Stimulated activated CD4-positive, alpha-beta T cell treated with anti-CD3 and anti-CD28 coated beads, Interleukin-15, amount 100 ng/mL, for 24 hours (primary cell): Measurements from ENCODE around the gene AKT3.

Source experiments
- DNase-seq: peaks from one replicate; pipeline ENCODE4 v3.0.0-alpha.2; 2020

AKT3 gene

GRCh38 chr1:243730487-243731150 is 119.4 kb downstream of the AKT3 start:
- DNase-seq = no peak

GRCh38 chr1:243729956-243730355 is 120.1 kb downstream of the AKT3 start:
- no peak for DNase-seq

- no peak for DNase-seq
Observed at GRCh38 chr1:243727503-243728203, 122.4 kb downstream of the AKT3 start.

- DNase-seq = no peak
Observed at GRCh38 chr1:243726806-243727502, 123.1 kb downstream of the AKT3 start.

- no peak for DNase-seq
Observed at GRCh38 chr1:243725846-243726245, 124.2 kb downstream of the AKT3 start.

- no peak for DNase-seq
Observed at GRCh38 chr1:243725075-243725474, 125.0 kb downstream of the AKT3 start.

- peak; percentile 10 for DNase-seq
Observed at GRCh38 chr1:243723458-243724043, 126.5 kb downstream of the AKT3 start.

GRCh38 chr1:243723050-243723449 is 127.0 kb downstream of the AKT3 start:
- DNase-seq = no peak

- no peak for DNase-seq
Observed at GRCh38 chr1:243719476-243719875, 130.6 kb downstream of the AKT3 start.

GRCh38 chr1:243718893-243719292 is 131.2 kb downstream of the AKT3 start:
- no peak for DNase-seq

- no peak for DNase-seq
Observed at GRCh38 chr1:243718022-243718421, 132.0 kb downstream of the AKT3 start.

GRCh38 chr1:243716906-243717305 is 133.1 kb downstream of the AKT3 start:
- DNase-seq = no peak

- DNase-seq = no peak
Observed at GRCh38 chr1:243715285-243715684, 134.8 kb downstream of the AKT3 start.

- no peak for DNase-seq
Observed at GRCh38 chr1:243713470-243714186, 136.4 kb downstream of the AKT3 start.

GRCh38 chr1:243712941-243713340 is 137.1 kb downstream of the AKT3 start:
- DNase-seq = no peak

- no peak for DNase-seq
Observed at GRCh38 chr1:243712242-243712641, 137.8 kb downstream of the AKT3 start.

GRCh38 chr1:243710467-243710866 is 139.6 kb downstream of the AKT3 start:
- DNase-seq = no peak

GRCh38 chr1:243708210-243708609 is 141.8 kb downstream of the AKT3 start:
- DNase-seq = no peak

- DNase-seq = no peak
Observed at GRCh38 chr1:243706563-243706962, 143.5 kb downstream of the AKT3 start.

GRCh38 chr1:243705585-243705984 is 144.5 kb downstream of the AKT3 start:
- no peak for DNase-seq

- DNase-seq = no peak
Observed at GRCh38 chr1:243701872-243702271, 148.2 kb downstream of the AKT3 start.

GRCh38 chr1:243693800-243694199 is 156.2 kb downstream of the AKT3 start:
- DNase-seq = no peak

GRCh38 chr1:243686159-243686558 is 163.9 kb downstream of the AKT3 start:
- DNase-seq = no peak
